HG03066 (cell line): ENCODE data around the gene C6orf136.

Experiments
- ATAC-seq: cut with Tn5 transposase; IDR thresholded peaks from one replicate; pipeline ENCODE4 v1.9.1; 2021; ENCODE audit warnings: low read depth; ENCODE audit not compliant: unreplicated experiment

The C6orf136 gene

DNA sequence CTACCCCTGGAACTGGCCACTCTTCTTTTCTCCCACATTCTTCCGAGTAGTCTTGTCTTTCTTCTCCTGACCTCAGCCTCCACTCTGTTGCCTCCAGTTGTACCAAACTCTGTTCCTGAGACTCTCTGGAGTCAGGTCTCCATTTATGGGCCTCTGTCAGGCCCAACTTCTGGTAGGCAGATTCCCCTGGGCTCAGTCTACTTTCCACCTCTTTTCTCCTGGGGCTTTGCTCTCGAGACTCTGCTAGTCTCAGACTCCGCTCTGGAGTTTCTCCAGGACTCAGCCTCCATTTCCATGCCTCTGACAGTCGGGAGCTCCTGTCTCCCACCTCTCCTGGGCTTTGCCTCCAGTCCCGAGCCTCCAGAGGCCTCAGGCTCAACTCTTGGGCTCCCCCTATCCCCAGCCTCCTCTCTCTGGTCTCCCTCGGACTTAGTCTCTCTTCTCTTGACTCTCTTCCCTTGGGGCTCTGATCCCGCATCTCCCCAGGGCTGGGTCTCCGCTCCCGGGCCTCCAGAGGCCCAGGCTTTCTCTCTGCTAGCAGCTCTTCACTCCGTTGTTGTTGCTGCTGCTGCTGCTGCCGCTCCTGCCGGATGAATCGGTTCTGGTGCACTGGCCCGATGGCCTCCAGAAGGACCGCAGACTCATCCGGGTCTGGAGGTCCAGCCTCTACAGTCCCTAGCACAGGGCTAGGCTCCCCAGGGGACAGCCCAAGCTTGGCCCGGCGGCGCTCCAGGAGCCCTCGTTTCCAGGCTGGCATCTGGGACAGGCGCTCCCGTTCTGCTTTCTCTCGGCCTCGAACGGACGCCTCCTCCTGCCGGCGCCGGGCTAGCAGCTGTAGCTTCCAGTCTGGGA, 38.5 kb downstream of the C6orf136 start:
- ATAC-seq = no peak

DNA sequence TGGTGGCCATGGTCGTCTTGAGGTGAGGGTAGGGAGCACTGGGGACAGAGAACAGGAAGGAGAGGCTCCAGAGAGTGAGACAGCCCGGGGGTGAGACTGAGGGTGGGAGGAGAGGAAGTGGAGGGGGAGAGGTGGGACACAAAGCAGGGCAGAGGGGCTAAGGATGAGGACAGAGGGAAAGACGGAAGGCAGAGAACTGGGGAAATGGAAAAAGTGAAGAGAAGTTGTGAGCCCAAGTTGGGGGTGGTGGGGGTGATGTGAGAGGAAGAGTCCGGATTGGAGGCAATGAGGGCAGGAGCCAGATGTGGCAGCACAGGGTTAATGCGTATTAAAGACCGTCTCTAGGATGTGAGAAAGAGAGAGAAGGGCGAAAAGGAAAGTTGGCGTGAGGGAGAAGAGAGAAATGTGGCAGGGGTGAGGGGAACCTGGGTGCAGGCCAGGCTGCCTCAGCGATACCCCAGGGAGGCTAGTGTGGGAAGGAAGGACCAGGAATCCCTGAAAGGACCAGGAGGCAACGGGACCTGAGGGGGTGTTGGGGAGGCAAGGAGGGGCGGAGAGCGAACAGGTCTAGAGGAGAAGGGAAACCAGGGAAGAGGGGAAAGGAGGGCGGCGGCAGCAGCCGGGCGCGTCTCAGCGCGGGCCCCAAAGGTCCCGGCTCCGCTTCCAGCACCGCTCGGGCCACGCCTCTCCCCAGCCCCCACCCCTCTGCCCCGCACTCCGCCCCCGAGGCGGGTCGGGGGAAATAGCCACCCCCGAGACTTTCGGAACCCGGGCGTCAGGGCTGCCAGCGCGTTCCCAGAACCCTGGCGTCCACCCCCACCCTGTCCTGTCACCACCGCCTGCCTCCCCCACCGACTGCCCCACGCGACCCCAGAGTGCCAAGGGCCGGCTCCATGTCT, 39.3 kb downstream of the C6orf136 start, which contains the start of gene PPP1R18:
TSS of gene PPP1R18 (minus strand) at position 637 of the 899 bp plus-strand sequence. CDS start at position 10, 627 bp downstream.
- no peak for ATAC-seq

- ATAC-seq = peak; percentile 51
These were observed 40.1 kb downstream of the C6orf136 start for GRCh38 chr6:30686908-30687658.

DNA sequence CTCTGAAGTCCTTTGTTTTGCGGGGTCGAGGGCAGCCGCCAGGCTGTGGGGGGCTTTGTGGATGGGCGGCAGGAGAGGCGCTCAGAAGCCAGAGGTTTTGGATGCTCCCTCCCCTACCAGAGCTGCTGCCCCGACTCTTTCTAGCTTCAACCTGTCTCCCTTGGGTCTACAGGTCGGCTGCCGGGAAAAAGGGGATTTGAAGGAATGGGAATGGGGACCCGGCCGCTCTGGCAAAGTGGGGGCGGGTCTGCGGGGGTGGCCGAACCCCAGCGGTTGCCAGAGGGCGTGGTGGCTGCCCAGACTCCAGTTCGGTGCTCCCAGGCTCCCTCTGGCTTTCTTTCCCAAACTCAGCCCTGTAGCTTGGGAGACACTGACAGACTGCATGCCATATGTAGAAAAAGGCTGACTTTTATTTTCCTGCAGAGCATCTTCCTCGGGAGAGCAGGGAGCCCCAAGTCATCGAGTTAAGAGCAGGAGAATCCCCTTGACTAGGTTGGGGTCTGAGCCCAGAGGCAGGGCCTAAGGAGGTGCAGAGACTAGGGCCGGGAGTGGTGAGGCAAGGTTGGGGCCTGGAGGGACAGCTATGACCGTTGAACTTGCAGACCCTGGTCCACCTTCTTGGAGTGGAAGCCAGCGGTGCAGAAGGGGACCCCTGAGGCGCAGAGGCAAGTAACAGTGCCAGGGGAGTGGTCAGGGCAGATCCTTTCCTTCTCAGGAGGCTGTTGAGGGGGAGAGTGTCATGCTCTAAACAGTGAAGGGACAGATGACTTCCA, 40.9 kb downstream of the C6orf136 start:
- ATAC-seq = no peak

DNA sequence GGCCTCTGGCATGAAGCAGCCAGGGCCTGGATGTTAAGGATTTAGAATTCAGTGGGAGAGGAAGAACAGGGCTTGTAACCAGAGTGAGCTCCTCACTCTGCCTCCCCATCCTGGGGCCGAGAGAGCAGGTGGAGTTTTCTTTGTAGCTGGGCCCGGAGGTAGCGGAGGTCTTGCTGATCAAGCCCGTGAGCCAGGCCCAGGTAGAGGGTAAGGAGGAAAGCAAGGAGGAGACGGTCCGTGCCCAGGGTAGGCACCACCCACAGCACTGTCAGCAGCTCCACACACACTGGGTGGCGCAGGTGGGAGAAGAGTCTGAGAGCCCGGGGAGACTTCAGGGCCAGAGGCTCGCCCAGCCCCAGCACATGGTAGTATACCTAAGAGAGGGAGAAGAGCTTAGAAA, 41.6 kb downstream of the C6orf136 start:
- ATAC-seq = no peak

- no peak for ATAC-seq
These were observed 42.3 kb downstream of the C6orf136 start for GRCh38 chr6:30689022-30689865.

- ATAC-seq = no peak
These were observed 43.1 kb downstream of the C6orf136 start for GRCh38 chr6:30689985-30690384.

GRCh38 chr6:30690403-30691207, 43.7 kb downstream of the C6orf136 start, which contains the start of gene NRM:
TSS of gene NRM (minus strand) at chr6:30690984. CDS start at chr6:30690974, 10 bp downstream.
- no peak for ATAC-seq

GRCh38 chr6:30691208-30691847, 44.4 kb downstream of the C6orf136 start:
- no peak for ATAC-seq

GRCh38 chr6:30696432-30696831, 49.5 kb downstream of the C6orf136 start:
- ATAC-seq = no peak

DNA sequence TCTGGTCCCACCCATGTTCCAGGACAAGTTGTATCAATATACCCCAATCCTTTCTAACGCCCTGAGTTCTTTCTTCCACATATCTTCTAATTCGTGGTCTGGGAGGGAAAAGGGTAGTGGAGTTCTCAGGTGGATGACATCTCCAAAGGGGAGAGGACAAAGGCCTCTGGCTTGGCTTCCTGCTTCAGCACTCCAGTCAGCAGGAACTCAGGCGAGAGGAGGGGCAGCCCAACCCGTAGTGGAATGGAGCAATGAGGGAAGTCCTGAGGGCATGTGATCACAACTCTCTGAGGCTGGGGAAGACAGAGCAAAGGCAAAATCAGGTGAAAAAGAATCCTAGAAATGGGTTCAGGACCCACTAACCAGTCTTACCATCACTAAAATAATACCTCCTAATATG, 53.4 kb downstream of the C6orf136 start:
- ATAC-seq = no peak
